Endothelial cell of umbilical vein (primary cell): ENCODE measurements around the gene PDE7B. TPM values are rescaled to one million over a fixed set of nuclear protein-coding genes. Genes with fewer than 3 reads are reported as not detected.

ENCODE experiments used
- BruUV-seq: library from RNA; stranded (reverse); fragments of 400-500 nt; replicated peaks from 2 replicates; lab custom pipeline; 2021; lab: Mats Ljungman, UMichigan
- CTCF ChIA-PET: fragments of 300-600, 350-600 bp; sonication (Branson Sonifier 250); formaldehyde crosslinking; loops from one replicate; lab custom pipeline; 2021; ENCODE audit warnings: antibody characterized with exemption, inconsistent platforms; lab: Charles Lee
- POLR2A ChIA-PET: fragments of 300-600, 350-600 bp; sonication (Branson Sonifier 250); formaldehyde crosslinking; loops from one replicate; lab custom pipeline; 2021; ENCODE audit warnings: antibody characterized with exemption, inconsistent platforms; lab: Charles Lee
- DNase-seq: peaks from one replicate; pipeline ENCODE4 v3.0.0-alpha.2; 2011; ENCODE audit warnings: low read depth, low spot score
- FAIRE-seq: peaks from 2 replicates; lab custom pipeline; 2011; peaks lifted over from hg19 to GRCh38; lab: Jason Lieb, UNC
- H2AFZ ChIP-seq: 2 replicates; pipeline ENCODE4 v1.6.0; 2012; ENCODE audit warnings: low read depth, low read length, control low read depth, inconsistent platforms
- H3K27ac ChIP-seq: 2 replicates; pipeline ENCODE4 v1.5.1; 2011; ENCODE audit warnings: low read depth, mild to moderate bottlenecking, control low read depth, low read length, moderate library complexity; ENCODE audit not compliant: insufficient read depth
- H3K27me3 ChIP-seq, 2 experiments: 2 replicates each; pipeline versions ENCODE4 v1.6.0 to v1.6.1; 2011; ENCODE audit warnings: low read length in 2 of 2, mixed read lengths in 1 of 2; ENCODE audit not compliant: control insufficient read depth in 2 of 2, insufficient read depth in 2 of 2
- H3K36me3 ChIP-seq, 2 experiments: 2 replicates in 1 of 2; 3 replicates in 1 of 2; pipeline ENCODE4 v1.5.1; 2011; ENCODE audit warnings: low read length in 2 of 2, mild to moderate bottlenecking in 1 of 2, moderate library complexity in 1 of 2; ENCODE audit not compliant: control insufficient read depth in 2 of 2, insufficient read depth in 2 of 2; ENCODE audit errors: extremely low read depth in 1 of 2
- H3K4me1 ChIP-seq: 3 replicates; pipeline ENCODE4 v1.5.1; 2011; ENCODE audit warnings: mild to moderate bottlenecking, low read length; ENCODE audit not compliant: control insufficient read depth, insufficient read depth; ENCODE audit errors: extremely low read depth
- H3K4me2 ChIP-seq: 2 replicates; pipeline ENCODE4 v1.6.1; 2011; ENCODE audit warnings: low read length, control low read depth, mixed read lengths; ENCODE audit not compliant: insufficient read depth
- H3K4me3 ChIP-seq, 3 experiments: fragments of 200-600 bp in 1 of 3; sonication (generic), shearing (Covaris generic) in 1 of 3; replicated peaks in 1 of 3; 2 replicates each; pipeline ENCODE4 v1.5.1; 2011 to 2016; ENCODE audit warnings: control low read depth in 3 of 3, low read length in 3 of 3, mild to moderate bottlenecking in 2 of 3, inconsistent platforms in 1 of 3, low read depth in 1 of 3, moderate library complexity in 1 of 3; ENCODE audit not compliant: insufficient read depth in 1 of 3
- H3K79me2 ChIP-seq: 2 replicates; pipeline ENCODE4 v1.6.0; 2012; ENCODE audit warnings: low read length, inconsistent platforms; ENCODE audit not compliant: control insufficient read depth, insufficient read depth
- H3K9ac ChIP-seq: replicated peaks from 2 replicates; pipeline ENCODE3; 2011; ENCODE audit warnings: low read length, control low read depth; ENCODE audit not compliant: insufficient read depth; ENCODE audit errors: extremely low read depth
- H3K9me1 ChIP-seq: replicated peaks from 3 replicates; pipeline ENCODE4 v1.6.0; 2011; ENCODE audit warnings: mild to moderate bottlenecking, low read length; ENCODE audit not compliant: control insufficient read depth, insufficient read depth; ENCODE audit errors: extremely low read depth
- H3K9me3 ChIP-seq: replicated peaks from 2 replicates; pipeline ENCODE4 v1.5.1; 2012; ENCODE audit warnings: low read length, inconsistent platforms; ENCODE audit not compliant: control insufficient read depth, insufficient read depth
- H4K20me1 ChIP-seq: replicated peaks from 2 replicates; pipeline ENCODE3; 2011; ENCODE audit warnings: mild to moderate bottlenecking, low read length; ENCODE audit not compliant: control insufficient read depth, insufficient read depth; ENCODE audit errors: extremely low read depth
- CTCF ChIP-seq, 2 donors: IDR thresholded peaks; 1 replicate in 1 of 2; 2 replicates in 1 of 2; pipeline ENCODE4 v1.5.1; 2011; ENCODE audit warnings: low read length in 2 of 2, mild to moderate bottlenecking in 2 of 2, moderate library complexity in 2 of 2, control low read depth in 1 of 2, inconsistent platforms in 1 of 2, low read depth in 1 of 2; ENCODE audit not compliant: insufficient read depth in 1 of 2; ENCODE audit errors: extremely low read depth in 1 of 2
- EZH2 ChIP-seq: IDR thresholded peaks from 2 replicates; pipeline ENCODE4 v1.6.1; 2012; ENCODE audit warnings: borderline replicate concordance, low read depth, mild to moderate bottlenecking, moderate library complexity, low read length, inconsistent platforms; ENCODE audit not compliant: severe bottlenecking
- FOS ChIP-seq: IDR thresholded peaks from 2 replicates; pipeline ENCODE4 v1.6.1; 2011; ENCODE audit warnings: mild to moderate bottlenecking, low read length, moderate library complexity, borderline replicate concordance; ENCODE audit not compliant: insufficient read depth
- GATA2 ChIP-seq: IDR thresholded peaks from 2 replicates; pipeline ENCODE4 v1.7.0; 2011; ENCODE audit warnings: low read depth, mild to moderate bottlenecking, moderate library complexity, mixed read lengths, low read length; ENCODE audit not compliant: insufficient read length, insufficient read depth
- JUN ChIP-seq: IDR thresholded peaks from 2 replicates; pipeline ENCODE4 v1.6.1; 2011; ENCODE audit warnings: borderline replicate concordance, low read depth; ENCODE audit not compliant: insufficient read length, insufficient read depth
- MAX ChIP-seq: IDR thresholded peaks from 2 replicates; pipeline ENCODE4 v1.6.1; 2011; ENCODE audit not compliant: insufficient read depth, insufficient read length
- MYC ChIP-seq: IDR thresholded peaks from one replicate; pipeline ENCODE4 v1.6.1; 2011; ENCODE audit warnings: mild to moderate bottlenecking, low read depth, low read length
- POLR2A ChIP-seq: IDR thresholded peaks from 2 replicates; pipeline ENCODE4 v1.6.1; 2012; ENCODE audit warnings: low read depth, mild to moderate bottlenecking, control low read depth, low read length
- POLR2AphosphoS5 ChIP-seq: IDR thresholded peaks from 2 replicates; pipeline ENCODE4 v1.6.1; 2012; ENCODE audit warnings: low read depth, mild to moderate bottlenecking, control low read depth, low read length, moderate library complexity; ENCODE audit not compliant: insufficient read depth
- dilution Hi-C: fragments of 300-500 bp; cut with MboI; formaldehyde crosslinking; loops from one replicate; pipeline ENCODE4 v1.15.0; 2019; ENCODE audit warnings: low sequenced_read_pairs; ENCODE audit not compliant: extremely low pct_ligation_motif_present
- intact Hi-C: fragments of 100-400 bp; cut with micrococcal nuclease; formaldehyde crosslinking; loops from one replicate; pipeline ENCODE4 v1.10.0; 2022
- polyA plus RNA-seq, 4 experiments: library from polyadenylated mRNA; depleted of rRNA in 3 of 4; stranded (reverse) in 3 of 4; unstranded in 1 of 4; fragments of >200 nt; gene quantifications; 2 replicates each; pipeline versions ENCODE4 v1.2.1 to v1.2.3, GENCODE V29; 2011 to 2012; ENCODE audit warnings: missing spikeins in 1 of 4
- total RNA-seq: library from RNA; stranded (reverse); gene quantifications from 2 replicates; pipeline ENCODE4 v1.2.3, GENCODE V29; 2021

Gene PDE7B
- total and polyA plus RNA-seq, 2 donors (not counting 3 experiments of a cell fraction or from before 2014, with no cell fraction given) = 20.6 to 25.1 TPM

GRCh38 chr6:135814043-135814442 lies 37.5 kb upstream of the PDE7B start:
- Histone ChIP-seq H3K4me1 (no peaks in the 10 kb centered on the region), H2AFZ (no peak overlapping the region), H3K9ac (no peak overlapping the region), H3K4me3 (no peak overlapping the region), H3K9me1 (no peaks in the 10 kb centered on the region), H3K27me3 (no peaks in the 10 kb centered on the region), H3K27ac (no peak overlapping the region), H3K9me3 (no peaks in the 10 kb centered on the region), H3K79me2 (no peaks in the 10 kb centered on the region), H3K36me3 (no peaks in the 10 kb centered on the region), H4K20me1 (no peaks in the 10 kb centered on the region), H3K4me2 (no peak overlapping the region)
- DNase-seq (no peak), FAIRE-seq (no peak)
- POLR2A ChIA-PET = no interaction called here
- dilution Hi-C loops (no loop called here), intact Hi-C loops (no loop called here)
- TF ChIP-seq FOS (no peak), POLR2AphosphoS5 (no peak), MYC (no peak), CTCF (IDR thresholded peaks at IDR 0.05; ENCODE audit: extremely low read depth in 1 of 2, insufficient read depth in 1 of 2, low read depth in 1 of 2, low read length in 2 of 2) (no peak), EZH2 (no peak), GATA2 (no peak), POLR2A (no peak), JUN (no peak), MAX (no peak)
- no TSS peak for BruUV-seq
- CTCF ChIA-PET = no interaction called here
